Activated CD4-positive, alpha-beta T cell treated with anti-CD3 and anti-CD28 coated beads for 1 hour (primary cell): ENCODE results near the gene KIF26B.
"Not testable (repeated sequence)": the region's sequence is repeated elsewhere in the genome, so short reads cannot be mapped to it uniquely, and the experiment has no call there.

Experiments
- DNase-seq: peaks from one replicate; pipeline ENCODE4 v3.0.0-alpha.2; 2020

The KIF26B gene

GRCh38 chr1:245290836-245291235, 136.1 kb downstream of the KIF26B start:
- DNase-seq = no peak

- no peak for DNase-seq
Observed at GRCh38 chr1:245291351-245291750, 136.6 kb downstream of the KIF26B start.

GRCh38 chr1:245292141-245292540, 137.4 kb downstream of the KIF26B start:
- DNase-seq = no peak

GRCh38 chr1:245292553-245292952, 137.8 kb downstream of the KIF26B start:
- DNase-seq = no peak

- no peak for DNase-seq
Observed at GRCh38 chr1:245294020-245294419, 139.2 kb downstream of the KIF26B start.

- no peak for DNase-seq
Observed at GRCh38 chr1:245298781-245299180, 144.0 kb downstream of the KIF26B start.

- DNase-seq = no peak
Observed at GRCh38 chr1:245301162-245301580, 146.4 kb downstream of the KIF26B start.

GRCh38 chr1:245301921-245302320, 147.1 kb downstream of the KIF26B start:
- no peak for DNase-seq

- DNase-seq = no peak
Observed at GRCh38 chr1:245304698-245305097, 149.9 kb downstream of the KIF26B start.

- DNase-seq = no peak
Observed at GRCh38 chr1:245306020-245306419, 151.2 kb downstream of the KIF26B start.

- no peak for DNase-seq
Observed at GRCh38 chr1:245306628-245307410, 152.0 kb downstream of the KIF26B start.

- no peak for DNase-seq
Observed at GRCh38 chr1:245310571-245311531, 156.1 kb downstream of the KIF26B start.

GRCh38 chr1:245311887-245312536, 157.2 kb downstream of the KIF26B start:
- no peak for DNase-seq

GRCh38 chr1:245313576-245313975, 158.8 kb downstream of the KIF26B start:
- DNase-seq = no peak

GRCh38 chr1:245316784-245317183, 162.0 kb downstream of the KIF26B start:
- no peak for DNase-seq

- DNase-seq = no peak
Observed at GRCh38 chr1:245317217-245317616, 162.4 kb downstream of the KIF26B start.

GRCh38 chr1:245319094-245319493, 164.3 kb downstream of the KIF26B start:
- no peak for DNase-seq

- no peak for DNase-seq
Observed at GRCh38 chr1:245322673-245323072, 167.9 kb downstream of the KIF26B start.

- not testable (repeated sequence) for DNase-seq
Observed at GRCh38 chr1:245323765-245324164, 169.0 kb downstream of the KIF26B start.

- DNase-seq = no peak
Observed at GRCh38 chr1:245325922-245326795, 171.4 kb downstream of the KIF26B start.

- no peak for DNase-seq
Observed at GRCh38 chr1:245327360-245327759, 172.6 kb downstream of the KIF26B start.

- DNase-seq = no peak
Observed at GRCh38 chr1:245327842-245328241, 173.1 kb downstream of the KIF26B start.
